H9 (cell line): ENCODE results near the gene PTP4A2. TPM values are rescaled to one million over a fixed set of nuclear protein-coding genes. Genes with fewer than 3 reads are reported as not detected.
"Not testable (repeated sequence)": the region's sequence is repeated elsewhere in the genome, so short reads cannot be mapped to it uniquely, and the experiment has no call there.

Experiments
- DNase-seq: peaks from one replicate; pipeline ENCODE4 v3.0.0-alpha.2; 2017
- H2AFZ ChIP-seq: one replicate; pipeline ENCODE4 v1.6.1; 2013; ENCODE audit warnings: mild to moderate bottlenecking, low read length, control low read depth, moderate library complexity
- H2AK5ac ChIP-seq: 2 replicates; pipeline ENCODE4 v1.6.1; 2013; ENCODE audit warnings: low read length, control low read depth, mixed read lengths; ENCODE audit not compliant: insufficient read length
- H2BK120ac ChIP-seq: one replicate; pipeline ENCODE4 v1.6.1; 2013; ENCODE audit warnings: low read depth, mild to moderate bottlenecking, low read length, control low read depth, inconsistent platforms; ENCODE audit not compliant: poor library complexity, severe bottlenecking
- H2BK12ac ChIP-seq: 2 replicates; pipeline ENCODE4 v1.6.1; 2013; ENCODE audit warnings: low read length, control low read depth, mixed read lengths, low read depth; ENCODE audit not compliant: insufficient read length
- H2BK15ac ChIP-seq: 2 replicates; pipeline ENCODE4 v1.6.1; 2013; ENCODE audit warnings: low read depth, low read length, control low read depth
- H2BK20ac ChIP-seq: one replicate; pipeline ENCODE4 v1.6.1; 2013; ENCODE audit warnings: low read depth, mild to moderate bottlenecking, low read length, control low read depth, inconsistent platforms; ENCODE audit not compliant: poor library complexity, severe bottlenecking
- H2BK5ac ChIP-seq: 2 replicates; pipeline ENCODE4 v1.6.1; 2013; ENCODE audit warnings: low read length, control low read depth, mixed read lengths; ENCODE audit not compliant: insufficient read length
- H3K14ac ChIP-seq: 2 replicates; pipeline ENCODE4 v1.6.1; 2013; ENCODE audit warnings: low read length, control low read depth; ENCODE audit not compliant: insufficient read depth
- H3K18ac ChIP-seq: 2 replicates; pipeline ENCODE4 v1.6.1; 2013; ENCODE audit warnings: low read depth, mild to moderate bottlenecking, mixed read lengths, low read length, control low read depth; ENCODE audit not compliant: insufficient read length
- H3K23ac ChIP-seq: 2 replicates; pipeline ENCODE4 v1.6.1; 2013; ENCODE audit warnings: low read length, control low read depth, mixed read lengths, low read depth; ENCODE audit not compliant: insufficient read length
- H3K23me2 ChIP-seq: 2 replicates; pipeline ENCODE4 v1.6.1; 2013; ENCODE audit warnings: low read depth, mild to moderate bottlenecking, mixed read lengths, low read length, control low read depth; ENCODE audit not compliant: insufficient read length, poor library complexity, severe bottlenecking
- H3K27ac ChIP-seq: 2 replicates; pipeline ENCODE4 v1.5.1; 2013; ENCODE audit warnings: low read length, control low read depth, mixed read lengths, low read depth; ENCODE audit not compliant: insufficient read length
- H3K27me3 ChIP-seq: 2 replicates; pipeline ENCODE4 v1.6.1; 2013; ENCODE audit warnings: low read length, control low read depth, inconsistent platforms; ENCODE audit not compliant: insufficient read depth
- H3K4ac ChIP-seq: 2 replicates; pipeline ENCODE4 v1.6.1; 2013; ENCODE audit warnings: low read depth, mild to moderate bottlenecking, control low read depth, inconsistent platforms, low read length, moderate library complexity
- H3K4me1 ChIP-seq: 2 replicates; pipeline ENCODE4 v1.6.1; 2013; ENCODE audit warnings: low read length, control low read depth, inconsistent platforms; ENCODE audit not compliant: insufficient read depth
- H3K4me2 ChIP-seq: 2 replicates; pipeline ENCODE4 v1.6.1; 2013; ENCODE audit warnings: low read length, control low read depth, mixed read lengths; ENCODE audit not compliant: insufficient read length, insufficient read depth
- H3K56ac ChIP-seq: 2 replicates; pipeline ENCODE4 v1.6.1; 2013; ENCODE audit warnings: low read depth, mild to moderate bottlenecking, mixed read lengths, low read length, control low read depth; ENCODE audit not compliant: insufficient read length
- H3K79me1 ChIP-seq: 2 replicates; pipeline ENCODE4 v1.6.1; 2013; ENCODE audit warnings: low read depth, mild to moderate bottlenecking, moderate library complexity, low read length, control low read depth, inconsistent platforms; ENCODE audit not compliant: insufficient read depth, poor library complexity, severe bottlenecking
- H3K79me2 ChIP-seq: 2 replicates; pipeline ENCODE4 v1.6.1; 2013; ENCODE audit warnings: low read length, control low read depth, inconsistent platforms; ENCODE audit not compliant: insufficient read depth
- H3K9ac ChIP-seq: 2 replicates; pipeline ENCODE4 v1.6.1; 2013; ENCODE audit warnings: low read length, control low read depth, mixed read lengths; ENCODE audit not compliant: insufficient read length; ENCODE audit errors: extremely low read depth
- H3K9me3 ChIP-seq: one replicate; pipeline ENCODE4 v1.6.1; 2013; ENCODE audit warnings: low read depth, low read length, inconsistent platforms; ENCODE audit not compliant: control insufficient read depth
- H3T11ph ChIP-seq: one replicate; pipeline ENCODE4 v1.6.1; 2013; ENCODE audit warnings: mild to moderate bottlenecking, low read length, control low read depth, inconsistent platforms
- H4K20me1 ChIP-seq: one replicate; pipeline ENCODE4 v1.6.1; 2013; ENCODE audit not compliant: control insufficient read depth, insufficient read length, insufficient read depth
- H4K5ac ChIP-seq: 2 replicates; pipeline ENCODE4 v1.6.1; 2013; ENCODE audit warnings: low read depth, mild to moderate bottlenecking, mixed read lengths, low read length, control low read depth; ENCODE audit not compliant: insufficient read length
- H4K8ac ChIP-seq: replicated peaks from 2 replicates; pipeline ENCODE4 v1.6.1; 2013; ENCODE audit warnings: low read length, control low read depth, mixed read lengths, low read depth; ENCODE audit not compliant: insufficient read length
- H4K91ac ChIP-seq: 2 replicates; pipeline ENCODE4 v1.6.1; 2013; ENCODE audit warnings: low read depth, mild to moderate bottlenecking, moderate library complexity, mixed read lengths, low read length, control low read depth; ENCODE audit not compliant: insufficient read length
- H3K27ac Mint-ChIP-seq, 3 experiments: 2 replicates in 2 of 3; 3 replicates in 1 of 3; pipeline ENCODE4 v1.8.0; 2020 to 2021; ENCODE audit warnings: mixed read lengths in 3 of 3, mild to moderate bottlenecking in 1 of 3, moderate library complexity in 1 of 3
- H3K27me3 Mint-ChIP-seq: 2 replicates; pipeline ENCODE4 v1.8.0; 2021; ENCODE audit warnings: low read depth, mild to moderate bottlenecking, moderate library complexity, mixed read lengths
- H3K36me3 Mint-ChIP-seq, 3 experiments: 2 replicates in 2 of 3; 3 replicates in 1 of 3; pipeline ENCODE4 v1.8.0; 2020 to 2021; ENCODE audit warnings: low read depth in 3 of 3, mixed read lengths in 3 of 3; ENCODE audit not compliant: insufficient read depth in 1 of 3
- H3K4me1 Mint-ChIP-seq, 2 experiments: 2 replicates each; pipeline ENCODE4 v1.8.0; 2020; ENCODE audit warnings: mixed read lengths in 2 of 2
- H3K4me3 Mint-ChIP-seq, 2 experiments: 2 replicates in 1 of 2; 3 replicates in 1 of 2; pipeline ENCODE4 v1.8.0; 2020 to 2021; ENCODE audit warnings: mild to moderate bottlenecking in 2 of 2, mixed read lengths in 2 of 2, moderate library complexity in 1 of 2
- H3K9me3 Mint-ChIP-seq, 2 experiments: 2 replicates in 1 of 2; 3 replicates in 1 of 2; pipeline ENCODE4 v1.8.0; 2020; ENCODE audit warnings: mild to moderate bottlenecking in 2 of 2, mixed read lengths in 2 of 2, moderate library complexity in 1 of 2
- CTCF ChIP-seq: fragments of 200-600 bp; sonication (generic); conservative IDR thresholded peaks from 3 replicates; pipeline ENCODE4 v1.8.0; 2021; ENCODE audit warnings: antibody characterized with exemption, mild to moderate bottlenecking
- WGBS: extraction: QIAGEN DNeasy Blood & Tissue Kit; methylation state at CpG from one replicate; pipeline ENCODE4 v1.1.7; 2013; ENCODE audit warnings: missing lambda C conversion rate, low lambda C conversion rate, mixed read lengths; ENCODE audit not compliant: insufficient read length; ENCODE audit errors: extremely low coverage; 5-methylcytosine and 5-hydroxymethylcytosine counted together
- total RNA-seq: library from RNA; stranded (reverse); gene quantifications from 2 replicates; pipeline ENCODE4 v1.2.1, GENCODE V29; 2021

PTP4A2 gene
- total RNA-seq, 1 experiment from 2014 or later, result 192 TPM

DNA sequence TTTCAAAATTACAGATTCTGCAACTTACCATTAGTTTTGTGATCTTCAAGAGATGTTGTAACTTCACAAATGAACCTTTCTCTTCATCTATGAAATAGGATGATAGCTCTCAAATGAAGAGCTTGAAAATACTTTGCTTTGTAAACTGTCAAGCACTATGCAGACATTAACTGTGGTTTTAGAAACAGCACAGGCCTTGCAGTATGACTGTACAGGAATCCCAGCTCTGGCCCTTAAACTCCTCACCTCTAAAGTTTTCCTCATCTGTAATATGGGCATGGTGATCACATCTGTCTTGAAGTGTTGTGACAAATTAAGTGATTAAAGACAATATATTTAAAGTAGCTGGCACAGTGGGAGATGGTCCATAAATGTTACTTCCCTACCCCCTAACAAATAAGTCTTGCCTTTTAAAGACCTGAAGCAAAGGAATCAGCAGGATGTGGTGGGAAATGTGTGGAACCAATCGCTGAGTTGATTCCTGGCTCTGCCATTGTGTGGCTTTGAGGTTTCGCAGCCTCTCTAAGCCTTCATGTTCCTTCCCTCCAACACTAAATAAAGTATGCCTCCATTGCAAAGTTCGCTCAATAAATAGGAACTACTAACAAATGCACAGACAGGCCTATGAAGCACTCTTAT lies 5.5 kb upstream of the PTP4A2 start:
- Mint-ChIP-seq H3K36me3 (no peaks in the 10 kb centered on the region; a peak in 2 of 7 replicates), H3K27ac (peak overlapping the region; percentile 38 to 93 (median 60); a peak in 5 of 7 replicates)

DNA sequence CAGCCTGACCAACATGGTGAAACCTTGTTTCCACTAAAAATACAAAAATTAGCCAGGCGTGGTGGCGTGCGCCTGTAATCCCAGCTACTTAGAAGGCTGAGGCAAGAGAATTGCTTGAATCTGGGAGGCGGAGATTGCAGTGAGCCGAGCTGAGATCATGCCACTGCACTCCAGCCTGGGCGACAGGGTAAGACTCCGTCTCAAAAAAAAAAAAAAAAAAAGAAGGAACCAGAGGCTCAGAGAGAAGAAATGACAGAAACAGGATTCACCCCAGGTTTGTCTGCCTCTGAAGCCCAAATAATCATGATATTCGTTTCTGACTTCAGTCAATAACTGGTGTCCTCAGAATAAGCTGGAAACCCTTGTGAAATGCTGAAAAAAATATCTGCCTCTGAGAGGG lies 3.9 kb upstream of the PTP4A2 start:
- not testable (repeated sequence) for H3K23me2 ChIP-seq, H3K56ac ChIP-seq, H3K18ac ChIP-seq, H4K5ac ChIP-seq, H4K20me1 ChIP-seq, H3K9me3 ChIP-seq, H3K27ac Mint-ChIP-seq, H3K9ac ChIP-seq, H4K8ac ChIP-seq, H3T11ph ChIP-seq, H3K79me2 ChIP-seq, H2AK5ac ChIP-seq, H2BK20ac ChIP-seq, H2BK5ac ChIP-seq, H3K4me2 ChIP-seq, H4K91ac ChIP-seq, H2BK12ac ChIP-seq, H3K79me1 ChIP-seq, H3K27me3 Mint-ChIP-seq, H3K36me3 Mint-ChIP-seq, H3K4ac ChIP-seq, H3K9me3 Mint-ChIP-seq, H2BK120ac ChIP-seq, H3K4me3 Mint-ChIP-seq, H2AFZ ChIP-seq, H3K27me3 ChIP-seq, H3K23ac ChIP-seq, H3K14ac ChIP-seq, H3K27ac ChIP-seq, H3K4me1 ChIP-seq, H2BK15ac ChIP-seq, DNase-seq
- WGBS, result no CpG with 5 or more reads among the region's 8 CpGs
- H3K4me1 Mint-ChIP-seq, result peaks cover 27 to 29% of the 10 kb centered on the region in 2 experiments

More for the DNA sequence above, 5.5 kb upstream of the PTP4A2 start:
- H2BK5ac ChIP-seq, result no peak overlapping the region
- no peak overlapping the region for H4K91ac ChIP-seq
- H3K79me1 ChIP-seq, result no peaks in the 10 kb centered on the region
- no peak overlapping the region for H3K9ac ChIP-seq
- no peak for TF ChIP-seq CTCF
- no peak overlapping the region for H2BK20ac ChIP-seq
- peak overlapping the region; percentile 65 to 75 for H3K4me3 Mint-ChIP-seq
- H3K23ac ChIP-seq, result no peak overlapping the region
- no peak overlapping the region for H2BK15ac ChIP-seq
- H3K27ac ChIP-seq, result peak overlapping the region; percentile 10
- no peak overlapping the region for H4K5ac ChIP-seq
- peaks cover 4% of the 10 kb centered on the region for H3K23me2 ChIP-seq
- no CpG with 5 or more reads among the region's 3 CpGs for WGBS
- H3K79me2 ChIP-seq, result no peaks in the 10 kb centered on the region
- H3K4ac ChIP-seq, result no peak overlapping the region; the same call in 1 of the 2 replicates
- H3K27me3 Mint-ChIP-seq, result peaks cover 9% of the 10 kb centered on the region
- H4K8ac ChIP-seq, result no peak overlapping the region
- H3K4me1 ChIP-seq, result peaks cover 9% of the 10 kb centered on the region; the same call in 1 of the 2 replicates
- H3K9me3 ChIP-seq, result no peaks in the 10 kb centered on the region
- no peak overlapping the region for H3T11ph ChIP-seq
- H3K56ac ChIP-seq, result no peak overlapping the region
- no peaks in the 10 kb centered on the region for H3K9me3 Mint-ChIP-seq
- H4K20me1 ChIP-seq, result no peaks in the 10 kb centered on the region
- peak overlapping the region; percentile 41; the same call in 1 of the 2 replicates for H3K14ac ChIP-seq
- H2BK120ac ChIP-seq, result no peak overlapping the region
- peak overlapping the region; percentile 63 for H2AFZ ChIP-seq
- no peak overlapping the region for H2AK5ac ChIP-seq
- H3K4me2 ChIP-seq, result peak overlapping the region; percentile 73
- no peak overlapping the region for H2BK12ac ChIP-seq
- no peak for DNase-seq
- H3K27me3 ChIP-seq, result no peaks in the 10 kb centered on the region
- H3K4me1 Mint-ChIP-seq, result peaks cover 24 to 25% of the 10 kb centered on the region in 2 experiments
- peak overlapping the region; percentile 52 for H3K18ac ChIP-seq
